K562 (cell line): ENCODE data around the gene SRPK1. TPM values are rescaled to one million over a fixed set of nuclear protein-coding genes. Genes with fewer than 3 reads are reported as not detected.

ENCODE experiments used
- ATAC-seq: fragments of 200-7000 bp; cut with Tn5 transposase; 3 replicates; pipeline ENCODE4 v1.9.1; 2020; ENCODE audit warnings: moderate library complexity
- BruUV-seq: library from RNA; stranded (reverse); fragments of 400-500 nt; replicated peaks from 2 replicates; lab custom pipeline; 2021; lab: Mats Ljungman, UMichigan
- CTCF ChIA-PET: fragments of 300-600 bp; formaldehyde crosslinking; extraction: SDS; loops from one replicate; lab custom pipeline; 2021; ENCODE audit warnings: low intra/inter-chr PET ratio; lab: Yijun Ruan, JAX
- POLR2A ChIA-PET: fragments of 300-600, 350-650 bp; sonication (Branson Sonifier 250); formaldehyde crosslinking; extraction: SDS; loops from one replicate; lab custom pipeline; 2021; ENCODE audit warnings: antibody characterized with exemption, inconsistent platforms; lab: Yijun Ruan, JAX
- DNase-seq, 4 experiments: peaks; one replicate each; pipeline versions ENCODE4 v3.0.0 to v3.0.0-alpha.2; 2011 to 2018; ENCODE audit warnings: low spot score in 3 of 4, mixed read lengths in 3 of 4; ENCODE audit errors: extremely low read depth in 1 of 4
- FAIRE-seq: peaks from 2 replicates; lab custom pipeline; 2011; peaks lifted over from hg19 to GRCh38; lab: Jason Lieb, UNC
- H2AFZ ChIP-seq: 2 replicates; pipeline ENCODE4 v1.6.0; 2011; ENCODE audit warnings: low read depth, low read length, control low read depth, inconsistent platforms
- H3K27ac ChIP-seq: fragments of 200-600 bp; 3 replicates; pipeline ENCODE4 v1.8.0; 2011; ENCODE audit warnings: low read depth, mild to moderate bottlenecking, control low read depth, inconsistent platforms, low read length, moderate library complexity, mixed read lengths; ENCODE audit errors: extremely low read depth
- H3K27me3 ChIP-seq, 2 experiments: fragments of 300-600 bp in 1 of 2; 2 replicates in 1 of 2; 3 replicates in 1 of 2; pipeline versions ENCODE4 v1.6.0 to v1.8.0; 2011; ENCODE audit warnings: inconsistent platforms in 2 of 2, low read length in 2 of 2, mild to moderate bottlenecking in 1 of 2, mixed read lengths in 1 of 2, moderate library complexity in 1 of 2; ENCODE audit not compliant: control insufficient read depth in 2 of 2, insufficient read depth in 2 of 2
- H3K36me3 ChIP-seq: fragments of 300-600 bp; 3 replicates; pipeline ENCODE4 v1.8.0; 2011; ENCODE audit warnings: mild to moderate bottlenecking, low read length, inconsistent platforms; ENCODE audit not compliant: control insufficient read depth, insufficient read depth
- H3K4me1 ChIP-seq, 2 experiments: fragments of 200-600 bp in 1 of 2; replicated peaks in 1 of 2; 2 replicates in 1 of 2; 3 replicates in 1 of 2; pipeline versions ENCODE4 v1.5.1 to v1.8.0; 2011; ENCODE audit warnings: inconsistent platforms in 2 of 2, low read length in 2 of 2, mild to moderate bottlenecking in 1 of 2, mixed read lengths in 1 of 2, moderate library complexity in 1 of 2; ENCODE audit not compliant: control insufficient read depth in 2 of 2, insufficient read depth in 2 of 2
- H3K4me2 ChIP-seq: 2 replicates; pipeline ENCODE4 v1.6.1; 2011; ENCODE audit warnings: low read length, control low read depth, inconsistent platforms, mixed read lengths; ENCODE audit not compliant: insufficient read depth
- H3K4me3 ChIP-seq: fragments of 200-600 bp; sonication (generic), shearing (Covaris generic); 2 replicates; pipeline ENCODE4 v1.5.1; 2016; ENCODE audit warnings: control low read depth, inconsistent platforms
- H3K79me2 ChIP-seq: fragments of 200-600 bp; 3 replicates; pipeline ENCODE4 v1.8.0; 2011; ENCODE audit warnings: low read length, inconsistent platforms; ENCODE audit not compliant: control insufficient read depth, insufficient read depth
- H3K9ac ChIP-seq, 2 experiments: 2 replicates each; pipeline versions ENCODE4 v1.6.0 to v1.6.1; 2011; ENCODE audit warnings: low read depth in 2 of 2, low read length in 2 of 2, control low read depth in 1 of 2, inconsistent platforms in 1 of 2, mild to moderate bottlenecking in 1 of 2, mixed read lengths in 1 of 2; ENCODE audit not compliant: insufficient read depth in 1 of 2
- H3K9me1 ChIP-seq: one replicate; pipeline ENCODE4 v1.6.0; 2011; ENCODE audit warnings: inconsistent platforms, mild to moderate bottlenecking, low read length, moderate library complexity; ENCODE audit not compliant: control insufficient read depth, insufficient read depth
- H3K9me3 ChIP-seq: replicated peaks from 2 replicates; pipeline ENCODE4 v1.5.1; 2011; ENCODE audit warnings: low read depth, low read length, inconsistent platforms; ENCODE audit not compliant: control insufficient read depth, insufficient read depth
- H4K20me1 ChIP-seq: replicated peaks from 2 replicates; pipeline ENCODE4 v1.6.1; 2011; ENCODE audit warnings: low read length, inconsistent platforms, mixed read lengths; ENCODE audit not compliant: control insufficient read depth, insufficient read depth
- FOXK1 ChIP-seq: sonication (generic); formaldehyde crosslinking; IDR thresholded peaks from 2 replicates; pipeline ENCODE4 v1.8.0; 2022; ENCODE audit warnings: missing genetic modification reagents, mild to moderate bottlenecking, borderline replicate concordance
- MAFK ChIP-seq: IDR thresholded peaks from 2 replicates; pipeline ENCODE4 v1.6.1; 2011; ENCODE audit warnings: low read length, improper control_type of control experiment
- PHF20 ChIP-seq: fragments of 450-650 bp; IDR thresholded peaks from 2 replicates; pipeline ENCODE4 v1.6.1; 2018; ENCODE audit not compliant: partially characterized antibody
- PTRF ChIP-seq: fragments of 450-650 bp; IDR thresholded peaks from 2 replicates; pipeline ENCODE4 v1.6.1; 2016; ENCODE audit warnings: mild to moderate bottlenecking, missing genetic modification characterization, missing compliant biosample characterization
- SOX6 ChIP-seq: fragments of 450-650 bp; IDR thresholded peaks from 2 replicates; pipeline ENCODE4 v1.6.1; 2014; ENCODE audit warnings: mild to moderate bottlenecking
- TGIF2 ChIP-seq: sonication (generic); formaldehyde crosslinking; IDR thresholded peaks from 2 replicates; pipeline ENCODE4 v1.8.1; 2022; ENCODE audit warnings: mild to moderate bottlenecking, missing genetic modification reagents, moderate library complexity
- ZBED1 ChIP-seq: IDR thresholded peaks from 2 replicates; pipeline ENCODE4 v1.6.1; 2014
- ZC3H8 ChIP-seq: fragments of 450-650 bp; IDR thresholded peaks from 2 replicates; pipeline ENCODE4 v1.6.1; 2017
- ZNF121 ChIP-seq: sonication (generic); formaldehyde crosslinking; conservative IDR thresholded peaks from 2 replicates; pipeline ENCODE4 v1.8.0; 2022; ENCODE audit warnings: missing genetic modification reagents
- ZNF140 ChIP-seq: fragments of 250-450 bp; sonication (Bioruptor Pico); IDR thresholded peaks from 2 replicates; pipeline ENCODE4 v1.8.0; 2021; ENCODE audit warnings: moderate library complexity, mild to moderate bottlenecking, inconsistent platforms
- ZNF184 ChIP-seq: sonication (generic); formaldehyde crosslinking; IDR thresholded peaks from 2 replicates; pipeline ENCODE4 v1.5.0; 2020; ENCODE audit warnings: missing genetic modification reagents
- ZNF263 ChIP-seq: sonication (generic); formaldehyde crosslinking; IDR thresholded peaks from 2 replicates; pipeline ENCODE4 v1.8.0; 2022; ENCODE audit warnings: mild to moderate bottlenecking, missing genetic modification reagents, borderline replicate concordance
- WGBS: fragments of 100-300 bp; shearing (Covaris generic); methylation state at CpG from one replicate; pipeline ENCODE4 v1.1.6; 2016; ENCODE audit warnings: low coverage, mixed read lengths; ENCODE audit not compliant: insufficient coverage; ENCODE audit errors: missing lambda C conversion rate; 5-methylcytosine and 5-hydroxymethylcytosine counted together
- in situ Hi-C: fragments of 300-500 bp; cut with MboI; formaldehyde crosslinking; loops from 4 replicates; pipeline ENCODE4 v1.15.0; 2018; ENCODE audit warnings: inconsistent platforms, mixed read lengths
- intact Hi-C: fragments of 100-400 bp; cut with micrococcal nuclease; formaldehyde crosslinking; loops from 2 replicates; pipeline ENCODE4 v1.14.2; 2022
- polyA plus RNA-seq, 8 experiments: library from polyadenylated mRNA; depleted of rRNA in 4 of 8; stranded (reverse) in 5 of 8; unstranded in 3 of 8; fragments of >200 nt; fragmentation: Nextera tagmentation in 2 of 8; fragmentation: Illumina TruSeq in 1 of 8; extraction: Ambion mirVana in 2 of 8; extraction: Trizol in 1 of 8; gene quantifications; 2 replicates each; pipeline versions ENCODE4 v1.2.1 to v1.2.3, GENCODE V29; 2011 to 2014; ENCODE audit warnings: inconsistent platforms in 1 of 8, missing spikeins in 1 of 8
- total RNA-seq, 7 experiments: library from RNA; depleted of rRNA in 6 of 7; stranded (reverse); fragments of >200 nt in 6 of 7; fragmentation: Illumina TruSeq in 2 of 7; extraction: Trizol in 2 of 7; gene quantifications; 2 replicates each; pipeline versions ENCODE4 v1.2.1 to v1.2.3, GENCODE V29; 2011 to 2021; ENCODE audit warnings: low replicate concordance in 1 of 7
- TF ChIP-seq, protein P1 (sequence below): IDR thresholded peaks from 2 replicates; pipeline ENCODE4 v1.6.1; 2014; ENCODE audit warnings: antibody characterized with exemption
- TF ChIP-seq, protein P2 (sequence below): fragments of 250-450 bp; sonication (Bioruptor Pico); IDR thresholded peaks from 2 replicates; pipeline ENCODE4 v1.4.0; 2020; ENCODE audit warnings: mild to moderate bottlenecking, moderate library complexity

SRPK1 gene
- total and polyA plus RNA-seq, 9 of the 15 experiments (the other 6 are each of a cell fraction or from before 2014, with no cell fraction given), result 99.6 to 185 (median 159) TPM

DNA sequence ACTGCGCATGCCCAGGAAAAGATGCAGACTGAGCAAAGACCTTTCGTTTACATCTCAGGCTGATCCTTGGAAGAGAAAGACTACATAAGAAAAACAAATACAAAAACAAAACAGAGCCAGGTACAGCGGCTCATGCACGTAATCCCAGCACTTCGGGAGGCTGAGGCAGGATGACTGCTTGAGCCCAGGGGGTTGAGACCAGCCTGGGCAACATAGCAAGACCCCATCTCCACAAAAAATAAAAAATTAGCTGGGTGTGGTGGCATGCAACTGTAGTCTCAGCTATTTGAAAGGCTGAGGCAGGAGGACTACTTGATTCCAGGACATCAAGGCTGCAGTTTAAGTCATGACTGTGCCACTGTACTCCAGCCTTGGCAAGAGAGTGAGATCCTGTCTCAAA is 41.7 kb downstream of the SRPK1 start:
- no peaks in the 10 kb centered on the region; the same call in 2 of the 3 replicates for H3K79me2 ChIP-seq
- FAIRE-seq (no peak), DNase-seq (no peak), ATAC-seq (no peak)
- H3K9ac ChIP-seq, result no peak overlapping the region
- CTCF ChIA-PET, result no interaction called here
- no peak overlapping the region for H3K4me3 ChIP-seq
- H3K4me2 ChIP-seq, result no peak overlapping the region
- H3K27ac ChIP-seq, result no peak overlapping the region
- H3K9me3 ChIP-seq, result no peaks in the 10 kb centered on the region
- no peaks in the 10 kb centered on the region for H3K27me3 ChIP-seq
- H4K20me1 ChIP-seq, result no peaks in the 10 kb centered on the region
- H3K4me1 ChIP-seq, result no peaks in the 10 kb centered on the region
- H3K9me1 ChIP-seq, result no peaks in the 10 kb centered on the region
- 97% methylated on average over 5 of the region's 5 CpGs for WGBS
- in situ Hi-C loops, result no loop called here
- intact Hi-C loops, result no loop called here
- BruUV-seq, result no TSS peak
- no peak overlapping the region for H2AFZ ChIP-seq
- H3K36me3 ChIP-seq, result peaks cover 90% of the 10 kb centered on the region; the same call in 2 of the 3 replicates
- TF ChIP-seq ZNF121 (CRISPR knock-in tag) (peak; percentile 83), ZC3H8 (no peak)
- POLR2A ChIA-PET, result interaction anchor here (0.6 to 0.7 kb wide), 2 partner anchors 14 to 52 kb away, joined by 3 read pairs; no protein-coding TSS in a partner anchor

DNA sequence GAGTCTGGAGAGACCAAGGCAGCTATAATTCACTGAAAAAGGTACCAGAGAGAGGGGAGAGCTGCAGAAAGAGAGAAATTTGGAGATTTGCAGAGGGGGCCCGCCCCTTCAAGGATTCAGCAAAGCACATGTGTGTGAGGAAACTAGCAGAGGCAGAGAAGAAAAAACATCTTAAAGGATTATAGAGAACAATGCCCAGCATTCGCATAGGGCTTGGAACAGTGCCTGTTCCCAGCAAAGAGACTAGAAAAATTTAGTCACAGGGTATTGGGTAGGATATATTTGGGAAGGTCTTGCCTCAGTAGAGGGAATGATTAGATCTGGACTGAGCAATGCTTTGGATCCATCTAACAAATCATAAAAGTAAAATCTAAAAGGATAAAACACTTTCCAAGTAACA is 44.0 kb downstream of the SRPK1 start:
- Histone ChIP-seq H3K9ac (no peak overlapping the region), H3K4me2 (no peak overlapping the region), H3K4me1 (no peaks in the 10 kb centered on the region), H3K9me1 (no peaks in the 10 kb centered on the region), H3K27me3 (no peaks in the 10 kb centered on the region), H3K36me3 (peaks cover 88% of the 10 kb centered on the region), H3K27ac (no peak overlapping the region), H3K4me3 (no peak overlapping the region), H4K20me1 (no peaks in the 10 kb centered on the region), H3K79me2 (no peaks in the 10 kb centered on the region; the same call in 2 of the 3 replicates), H3K9me3 (no peaks in the 10 kb centered on the region), H2AFZ (no peak overlapping the region)
- intact Hi-C loops (no loop called here), in situ Hi-C loops (no loop called here)
- CTCF ChIA-PET, result no interaction called here
- WGBS, result 95% methylated on average over 2 of the region's 2 CpGs
- no peak for ATAC-seq
- DNase-seq, result no peak
- FAIRE-seq, result no peak
- POLR2A ChIA-PET, result no interaction called here
- BruUV-seq, result no TSS peak
- TF ChIP-seq PTRF (tag) (no peak), SOX6 (no peak), MAFK (no peak), PHF20 (no peak), TGIF2 (CRISPR knock-in tag) (no peak), ZNF263 (CRISPR knock-in tag) (no peak), ZNF140 (CRISPR knock-in tag) (no peak), ZNF184 (no peak), FOXK1 (no peak), ZBED1 (no peak)
- TF ChIP-seq, protein P1, sequence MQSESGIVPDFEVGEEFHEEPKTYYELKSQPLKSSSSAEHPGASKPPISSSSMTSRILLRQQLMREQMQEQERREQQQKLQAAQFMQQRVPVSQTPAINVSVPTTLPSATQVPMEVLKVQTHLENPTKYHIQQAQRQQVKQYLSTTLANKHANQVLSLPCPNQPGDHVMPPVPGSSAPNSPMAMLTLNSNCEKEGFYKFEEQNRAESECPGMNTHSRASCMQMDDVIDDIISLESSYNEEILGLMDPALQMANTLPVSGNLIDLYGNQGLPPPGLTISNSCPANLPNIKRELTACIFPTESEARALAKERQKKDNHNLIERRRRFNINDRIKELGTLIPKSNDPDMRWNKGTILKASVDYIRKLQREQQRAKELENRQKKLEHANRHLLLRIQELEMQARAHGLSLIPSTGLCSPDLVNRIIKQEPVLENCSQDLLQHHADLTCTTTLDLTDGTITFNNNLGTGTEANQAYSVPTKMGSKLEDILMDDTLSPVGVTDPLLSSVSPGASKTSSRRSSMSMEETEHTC, result no peak
- TF ChIP-seq, protein P2, sequence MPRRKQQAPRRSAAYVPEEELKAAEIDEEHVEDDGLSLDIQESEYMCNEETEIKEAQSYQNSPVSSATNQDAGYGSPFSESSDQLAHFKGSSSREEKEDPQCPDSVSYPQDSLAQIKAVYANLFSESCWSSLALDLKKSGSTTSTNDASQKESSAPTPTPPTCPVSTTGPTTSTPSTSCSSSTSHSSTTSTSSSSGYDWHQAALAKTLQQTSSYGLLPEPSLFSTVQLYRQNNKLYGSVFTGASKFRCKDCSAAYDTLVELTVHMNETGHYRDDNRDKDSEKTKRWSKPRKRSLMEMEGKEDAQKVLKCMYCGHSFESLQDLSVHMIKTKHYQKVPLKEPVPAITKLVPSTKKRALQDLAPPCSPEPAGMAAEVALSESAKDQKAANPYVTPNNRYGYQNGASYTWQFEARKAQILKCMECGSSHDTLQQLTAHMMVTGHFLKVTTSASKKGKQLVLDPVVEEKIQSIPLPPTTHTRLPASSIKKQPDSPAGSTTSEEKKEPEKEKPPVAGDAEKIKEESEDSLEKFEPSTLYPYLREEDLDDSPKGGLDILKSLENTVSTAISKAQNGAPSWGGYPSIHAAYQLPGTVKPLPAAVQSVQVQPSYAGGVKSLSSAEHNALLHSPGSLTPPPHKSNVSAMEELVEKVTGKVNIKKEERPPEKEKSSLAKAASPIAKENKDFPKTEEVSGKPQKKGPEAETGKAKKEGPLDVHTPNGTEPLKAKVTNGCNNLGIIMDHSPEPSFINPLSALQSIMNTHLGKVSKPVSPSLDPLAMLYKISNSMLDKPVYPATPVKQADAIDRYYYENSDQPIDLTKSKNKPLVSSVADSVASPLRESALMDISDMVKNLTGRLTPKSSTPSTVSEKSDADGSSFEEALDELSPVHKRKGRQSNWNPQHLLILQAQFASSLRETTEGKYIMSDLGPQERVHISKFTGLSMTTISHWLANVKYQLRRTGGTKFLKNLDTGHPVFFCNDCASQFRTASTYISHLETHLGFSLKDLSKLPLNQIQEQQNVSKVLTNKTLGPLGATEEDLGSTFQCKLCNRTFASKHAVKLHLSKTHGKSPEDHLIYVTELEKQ (CRISPR knock-in tag), result no peak
